Lung (tissue), 12 donors: ENCODE data around the gene TIMM29. TPM values are rescaled to one million over a fixed set of nuclear protein-coding genes. Genes with fewer than 3 reads are reported as not detected.

ENCODE experiments used
- ATAC-seq: fragments of 200-7000 bp; cut with Tn5 transposase; one replicate; pipeline ENCODE4 v1.9.1; 2020; ENCODE audit warnings: moderate number of reproducible peaks; ENCODE audit not compliant: insufficient read depth, low FRiP score
- DNase-seq, 3 donors: peaks; one replicate each; pipeline ENCODE4 v3.0.0-alpha.2; 2013 to 2017
- H3K27ac ChIP-seq, 2 donors: one replicate each; pipeline ENCODE4 v1.5.1; 2013; ENCODE audit warnings: mild to moderate bottlenecking in 2 of 2, moderate library complexity in 2 of 2, control low read depth in 1 of 2, inconsistent platforms in 1 of 2, low read depth in 1 of 2, low read length in 1 of 2
- H3K27me3 ChIP-seq, 3 donors: one replicate each; pipeline ENCODE4 v1.5.1; 2013; ENCODE audit warnings: low read length in 2 of 3; ENCODE audit not compliant: control insufficient read depth in 3 of 3, insufficient read depth in 3 of 3
- H3K36me3 ChIP-seq, 4 donors: one replicate each; pipeline ENCODE4 v1.5.1; 2013; ENCODE audit warnings: low read length in 4 of 4, mild to moderate bottlenecking in 1 of 4, moderate library complexity in 1 of 4; ENCODE audit not compliant: control insufficient read depth in 4 of 4, insufficient read depth in 4 of 4
- H3K4me1 ChIP-seq, 5 donors: one replicate each; pipeline ENCODE4 v1.5.1; 2013; ENCODE audit warnings: low read length in 5 of 5, mild to moderate bottlenecking in 2 of 5, moderate library complexity in 1 of 5; ENCODE audit not compliant: control insufficient read depth in 5 of 5, insufficient read depth in 5 of 5
- H3K4me3 ChIP-seq: one replicate; pipeline ENCODE4 v1.5.1; 2013; ENCODE audit warnings: mild to moderate bottlenecking, control low read depth, moderate library complexity
- H3K9ac ChIP-seq, 2 donors: one replicate each; pipeline ENCODE4 v1.5.1; 2013; ENCODE audit warnings: low read length in 2 of 2, control low read depth in 1 of 2; ENCODE audit not compliant: insufficient read depth in 1 of 2
- H3K9me3 ChIP-seq, 4 donors: one replicate each; pipeline ENCODE4 v1.5.1; 2013; ENCODE audit warnings: low read length in 3 of 4, mild to moderate bottlenecking in 1 of 4, moderate library complexity in 1 of 4; ENCODE audit not compliant: control insufficient read depth in 4 of 4, insufficient read depth in 3 of 4
- CTCF ChIP-seq: IDR thresholded peaks from 2 replicates; pipeline ENCODE4 v1.5.1; 2012; ENCODE audit warnings: mild to moderate bottlenecking; ENCODE audit errors: control extremely low read depth, extremely low read depth
- whole genome bisulfite sequencing, 2 donors: extraction: QIAGEN DNeasy Blood & Tissue Kit; methylation state at CpG; one replicate each; pipeline ENCODE4 v1.1.7; 2013; 5-methylcytosine and 5-hydroxymethylcytosine counted together
- polyA plus RNA-seq, 2 donors: library from polyadenylated mRNA; stranded (reverse); fragments of 200-250 nt; gene quantifications; one replicate each; pipeline ENCODE4 v1.2.1, GENCODE V29; 2013
- total RNA-seq, 2 donors: library from RNA; depleted of rRNA in 1 of 2; stranded (reverse); fragments of >200 nt in 1 of 2; gene quantifications; one replicate each; pipeline ENCODE4 v1.2.1, GENCODE V29; 2014 to 2021
- donor health status: control.
- donor health status: control.
- donor health status: Bipolar disorder and iron deficiency.
- donor health status: healthy.
- donor health status: DM: yes; HTN: yes; CAD: no.

Gene TIMM29
- total and polyA plus RNA-seq, 4 donors: 15.6 to 20.4 (median 17.3) TPM

DNA sequence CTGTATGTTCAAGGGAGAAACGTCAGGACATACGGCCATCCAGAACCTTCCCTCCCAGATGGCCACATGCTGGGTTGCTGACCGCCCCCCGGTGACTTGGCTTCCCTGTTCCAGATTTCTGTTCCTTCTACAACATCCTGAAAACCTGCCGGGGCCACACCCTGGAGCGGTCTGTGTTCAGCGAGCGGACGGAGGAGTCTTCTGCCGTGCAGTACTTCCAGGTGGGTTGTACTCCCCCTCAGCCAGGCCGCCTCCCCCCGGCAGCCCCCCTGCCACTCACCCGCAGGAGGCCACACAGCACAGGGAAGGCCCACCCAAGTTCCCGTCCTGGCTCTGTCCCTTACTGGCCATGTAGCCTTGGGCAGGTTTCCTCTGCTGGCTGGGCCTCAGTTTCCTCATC is 20.7 kb upstream of the TIMM29 start:
- Histone ChIP-seq H3K4me3 (no peak overlapping the region), H3K9me3 (no peaks in the 10 kb centered on the region), H3K27me3 (no peaks in the 10 kb centered on the region), H3K9ac (no peak overlapping the region), H3K4me1 (no peaks in the 10 kb centered on the region), H3K36me3 (peaks cover 5 to 42% (median 16%) of the 10 kb centered on the region in 4 donors), H3K27ac (no peak overlapping the region)
- DNase-seq (no peak), ATAC-seq (no peak)
- no peak for TF ChIP-seq CTCF
- 89 to 90% methylated on average over 14 of the region's 14 CpGs for WGBS, 2 donors

GRCh38 chr19:10908380-10908960 is 20.1 kb upstream of the TIMM29 start:
- H3K36me3 ChIP-seq: peaks cover 6 to 42% (median 16%) of the 10 kb centered on the region in 4 donors
- no peaks in the 10 kb centered on the region for H3K4me1 ChIP-seq
- no peak overlapping the region for H3K27ac ChIP-seq
- H3K27me3 ChIP-seq: no peaks in the 10 kb centered on the region
- no peaks in the 10 kb centered on the region for H3K9me3 ChIP-seq
- 96 to 98% methylated on average over 17 of the region's 17 CpGs for WGBS, 2 donors
- H3K4me3 ChIP-seq: no peak overlapping the region
- ATAC-seq: no peak
- no peak for DNase-seq
- no peak for TF ChIP-seq CTCF
- no peak overlapping the region for H3K9ac ChIP-seq

DNA sequence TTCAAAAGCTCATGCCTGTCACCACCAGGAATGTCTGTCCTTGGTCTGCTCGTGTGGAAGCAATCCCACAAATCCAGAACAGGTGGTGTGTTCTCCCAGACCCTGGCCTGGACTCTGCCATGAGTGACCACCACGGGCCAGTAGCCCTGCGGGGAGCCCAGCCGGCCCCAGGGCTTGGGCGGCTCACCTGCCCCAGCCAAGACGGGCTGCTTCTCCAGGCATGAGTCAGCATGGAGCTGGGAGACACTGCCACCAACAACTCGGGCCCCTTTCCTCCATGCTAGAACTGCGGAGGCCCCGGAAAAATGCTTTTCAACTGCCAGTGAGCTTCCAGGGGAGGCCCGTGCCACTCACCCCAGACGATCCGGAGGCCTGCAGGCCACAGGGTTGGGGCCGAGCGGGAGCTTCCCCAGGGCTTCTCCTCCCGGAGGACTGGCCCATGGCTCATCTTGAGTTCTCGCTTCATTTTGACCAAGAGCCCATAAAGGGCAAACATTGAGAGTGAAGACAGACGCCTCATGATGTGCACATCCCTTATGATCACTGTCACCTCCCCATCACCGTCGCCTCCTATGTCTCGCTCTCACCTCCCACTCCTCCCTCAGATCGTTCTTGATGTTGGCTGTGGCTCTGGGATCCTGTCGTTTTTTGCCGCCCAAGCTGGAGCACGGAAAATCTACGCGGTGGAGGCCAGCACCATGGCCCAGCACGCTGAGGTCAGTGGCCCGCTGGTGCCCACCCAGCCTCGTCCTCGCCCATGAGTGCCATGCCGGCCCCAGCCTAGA is 16.8 kb upstream of the TIMM29 start:
- no peak overlapping the region for H3K9ac ChIP-seq
- no peak overlapping the region for H3K27ac ChIP-seq
- no peak for TF ChIP-seq CTCF
- H3K4me3 ChIP-seq: no peak overlapping the region
- ATAC-seq: no peak
- no peaks in the 10 kb centered on the region for H3K27me3 ChIP-seq
- H3K4me1 ChIP-seq: no peaks in the 10 kb centered on the region
- DNase-seq: no peak
- H3K9me3 ChIP-seq: no peaks in the 10 kb centered on the region
- peaks cover 12 to 58% (median 27%) of the 10 kb centered on the region in 4 donors for H3K36me3 ChIP-seq
- WGBS, 2 donors: 93 to 94% methylated on average over 31 of the region's 31 CpGs
